Measurements from ENCODE around the gene RUNDC3A. TPM values are rescaled to one million over a fixed set of nuclear protein-coding genes. Genes with fewer than 3 reads are reported as not detected.

Gene RUNDC3A
- total RNA-seq, 1 experiment from 2014 or later, result 3.6 TPM

DNA sequence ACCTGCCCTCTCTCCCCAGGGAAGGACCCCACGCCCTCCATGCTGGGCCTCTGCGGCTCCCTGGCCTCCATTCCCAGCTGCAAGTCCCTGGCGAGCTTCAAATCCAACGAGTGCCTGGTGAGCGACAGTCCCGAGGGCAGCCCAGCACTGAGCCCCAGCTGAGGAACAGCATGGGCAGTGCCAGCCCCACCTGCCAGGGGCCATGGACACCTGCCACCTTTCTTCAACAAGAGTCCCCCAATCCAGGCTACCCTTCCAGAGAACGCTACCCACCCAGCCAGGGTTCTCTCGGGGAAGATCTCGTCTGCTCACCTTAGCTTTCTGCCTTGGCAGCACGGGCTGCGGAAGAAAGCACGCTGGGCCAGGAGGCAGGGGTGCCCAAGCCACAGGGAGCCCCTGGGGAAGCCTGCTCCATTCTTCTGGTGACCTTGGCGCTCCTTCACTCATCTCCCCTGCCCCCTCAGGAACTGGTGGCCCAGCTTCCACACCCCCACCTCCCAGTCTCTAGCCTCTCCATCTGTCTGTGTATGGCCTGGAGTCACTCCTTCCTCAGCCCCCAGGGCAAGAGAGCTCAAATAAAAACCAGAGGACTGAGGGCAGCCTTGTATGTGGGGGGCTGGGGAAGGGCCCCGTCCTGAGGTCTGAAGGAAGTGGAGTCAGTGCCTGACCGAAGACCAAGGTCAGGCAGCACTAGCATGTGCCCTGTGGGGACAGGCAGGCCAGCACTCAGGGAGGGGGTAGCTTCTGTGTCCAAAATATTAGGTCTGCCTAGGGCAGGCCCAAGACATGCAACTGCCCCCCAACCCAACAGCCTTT lies 9.9 kb downstream of the RUNDC3A start:
- TF ChIP-seq, protein P1, sequence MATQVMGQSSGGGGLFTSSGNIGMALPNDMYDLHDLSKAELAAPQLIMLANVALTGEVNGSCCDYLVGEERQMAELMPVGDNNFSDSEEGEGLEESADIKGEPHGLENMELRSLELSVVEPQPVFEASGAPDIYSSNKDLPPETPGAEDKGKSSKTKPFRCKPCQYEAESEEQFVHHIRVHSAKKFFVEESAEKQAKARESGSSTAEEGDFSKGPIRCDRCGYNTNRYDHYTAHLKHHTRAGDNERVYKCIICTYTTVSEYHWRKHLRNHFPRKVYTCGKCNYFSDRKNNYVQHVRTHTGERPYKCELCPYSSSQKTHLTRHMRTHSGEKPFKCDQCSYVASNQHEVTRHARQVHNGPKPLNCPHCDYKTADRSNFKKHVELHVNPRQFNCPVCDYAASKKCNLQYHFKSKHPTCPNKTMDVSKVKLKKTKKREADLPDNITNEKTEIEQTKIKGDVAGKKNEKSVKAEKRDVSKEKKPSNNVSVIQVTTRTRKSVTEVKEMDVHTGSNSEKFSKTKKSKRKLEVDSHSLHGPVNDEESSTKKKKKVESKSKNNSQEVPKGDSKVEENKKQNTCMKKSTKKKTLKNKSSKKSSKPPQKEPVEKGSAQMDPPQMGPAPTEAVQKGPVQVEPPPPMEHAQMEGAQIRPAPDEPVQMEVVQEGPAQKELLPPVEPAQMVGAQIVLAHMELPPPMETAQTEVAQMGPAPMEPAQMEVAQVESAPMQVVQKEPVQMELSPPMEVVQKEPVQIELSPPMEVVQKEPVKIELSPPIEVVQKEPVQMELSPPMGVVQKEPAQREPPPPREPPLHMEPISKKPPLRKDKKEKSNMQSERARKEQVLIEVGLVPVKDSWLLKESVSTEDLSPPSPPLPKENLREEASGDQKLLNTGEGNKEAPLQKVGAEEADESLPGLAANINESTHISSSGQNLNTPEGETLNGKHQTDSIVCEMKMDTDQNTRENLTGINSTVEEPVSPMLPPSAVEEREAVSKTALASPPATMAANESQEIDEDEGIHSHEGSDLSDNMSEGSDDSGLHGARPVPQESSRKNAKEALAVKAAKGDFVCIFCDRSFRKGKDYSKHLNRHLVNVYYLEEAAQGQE (IDR thresholded peaks at IDR 0.05; ENCODE audit: insufficient read depth in 1 of 2, low read depth in 2 of 2, low read length in 1 of 2), result no peak
- TF ChIP-seq POLR2AphosphoS5 (IDR thresholded peaks at IDR 0.05; ENCODE audit: low read depth, low read length), result no peak
- TF ChIP-seq CTCF (IDR thresholded peaks at IDR 0.05), result no peak
- no peak for TF ChIP-seq TCF7L2 (IDR thresholded peaks at IDR 0.05; ENCODE audit: low read depth, low read length)
- TF ChIP-seq SIN3A (IDR thresholded peaks at IDR 0.05; ENCODE audit: borderline replicate concordance, insufficient read depth, low read depth, low read length), result no peak
- intact Hi-C loops (cut with micrococcal nuclease; ENCODE audit: unreplicated experiment), result no loop called here

GRCh38 chr17:44320066-44320465 lies 11.7 kb downstream of the RUNDC3A start:
- H3K4me1 ChIP-seq (ENCODE audit: control insufficient read depth, insufficient read depth, low read length), result no peaks in the 10 kb centered on the region; the same call in 1 of the 2 replicates
- H3K9me3 ChIP-seq (ENCODE audit: control insufficient read depth, insufficient read depth, low read depth, low read length), result no peaks in the 10 kb centered on the region
- DNase-seq (ENCODE audit: low read depth, low spot score), result no peak
- H3K27ac ChIP-seq (ENCODE audit: low read length), result no peak overlapping the region
- no peak overlapping the region for H3K4me3 ChIP-seq (ENCODE audit: low read depth in 2 of 2, low read length in 2 of 2)
- intact Hi-C loops (cut with micrococcal nuclease; ENCODE audit: unreplicated experiment), result no loop called here
- in situ Hi-C loops (cut with HindIII; ENCODE audit: low pct_unique_long_range_greater_than_20kb, low sequenced_read_pairs), result no loop called here
- H3K36me3 ChIP-seq (ENCODE audit: control insufficient read depth, insufficient read depth, low read length), result peaks cover 3% of the 10 kb centered on the region; the same call in 1 of the 2 replicates
- no TSS peak for BruUV-seq (replicated peaks)
- ChIA-PET CTCF (interaction anchor here (0.6 kb wide), 1 partner anchor 153 kb away, joined by 3 read pairs; no protein-coding TSS in a partner anchor), POLR2A (no interaction called here)
- H3K27me3 ChIP-seq (ENCODE audit: control insufficient read depth, insufficient read depth, low read length), result no peaks in the 10 kb centered on the region
- TF ChIP-seq, protein P1 (IDR thresholded peaks at IDR 0.05; ENCODE audit: insufficient read depth in 1 of 2, low read depth in 2 of 2, low read length in 1 of 2), result no peak
- no peak for TF ChIP-seq TCF7L2 (IDR thresholded peaks at IDR 0.05; ENCODE audit: low read depth, low read length)
- TF ChIP-seq CTCF (IDR thresholded peaks at IDR 0.05), result no peak
- no peak for TF ChIP-seq SIN3A (IDR thresholded peaks at IDR 0.05; ENCODE audit: borderline replicate concordance, insufficient read depth, low read depth, low read length)
- no peak for TF ChIP-seq POLR2AphosphoS5 (IDR thresholded peaks at IDR 0.05; ENCODE audit: low read depth, low read length)
- ATAC-seq, result no peak

More for the DNA sequence above, 9.9 kb downstream of the RUNDC3A start:
- H3K27me3 ChIP-seq (ENCODE audit: control insufficient read depth, insufficient read depth, low read length), result no peaks in the 10 kb centered on the region
- no peak overlapping the region for H3K4me3 ChIP-seq (ENCODE audit: low read depth in 2 of 2, low read length in 2 of 2)
- DNase-seq (ENCODE audit: low read depth, low spot score), result no peak
- in situ Hi-C loops (cut with HindIII; ENCODE audit: low pct_unique_long_range_greater_than_20kb, low sequenced_read_pairs), result no loop called here
- no TSS peak for BruUV-seq (replicated peaks)
- H3K36me3 ChIP-seq (ENCODE audit: control insufficient read depth, insufficient read depth, low read length), result no peaks in the 10 kb centered on the region
- POLR2A ChIA-PET, result interaction anchor here (0.7 kb wide), 1 partner anchor 108 kb away, joined by 4 read pairs; no protein-coding TSS in a partner anchor
- H3K4me1 ChIP-seq (ENCODE audit: control insufficient read depth, insufficient read depth, low read length), result no peaks in the 10 kb centered on the region
- no peaks in the 10 kb centered on the region for H3K9me3 ChIP-seq (ENCODE audit: control insufficient read depth, insufficient read depth, low read depth, low read length)
- peak; percentile 17; the same call in 1 of the 2 replicates for ATAC-seq
- CTCF ChIA-PET, result no interaction called here
- H3K27ac ChIP-seq (ENCODE audit: low read length), result no peak overlapping the region

Data from Panc1 (cell line).